CD4-positive, alpha-beta T cell treated with Interleukin-6 for 4 hours (primary cell): ENCODE measurements around the gene TAS2R5.
A peak's percentile ranks its signal among the peaks of the same experiment; 100 is the strongest.
"Not testable (repeated sequence)": the region's sequence is repeated elsewhere in the genome, so short reads cannot be mapped to it uniquely, and the experiment has no call there.

ENCODE experiments used
- DNase-seq: peaks from one replicate; pipeline ENCODE4 v3.0.0-alpha.2; 2020; ENCODE audit warnings: mixed read lengths

The TAS2R5 gene, protein sequence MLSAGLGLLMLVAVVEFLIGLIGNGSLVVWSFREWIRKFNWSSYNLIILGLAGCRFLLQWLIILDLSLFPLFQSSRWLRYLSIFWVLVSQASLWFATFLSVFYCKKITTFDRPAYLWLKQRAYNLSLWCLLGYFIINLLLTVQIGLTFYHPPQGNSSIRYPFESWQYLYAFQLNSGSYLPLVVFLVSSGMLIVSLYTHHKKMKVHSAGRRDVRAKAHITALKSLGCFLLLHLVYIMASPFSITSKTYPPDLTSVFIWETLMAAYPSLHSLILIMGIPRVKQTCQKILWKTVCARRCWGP

DNA sequence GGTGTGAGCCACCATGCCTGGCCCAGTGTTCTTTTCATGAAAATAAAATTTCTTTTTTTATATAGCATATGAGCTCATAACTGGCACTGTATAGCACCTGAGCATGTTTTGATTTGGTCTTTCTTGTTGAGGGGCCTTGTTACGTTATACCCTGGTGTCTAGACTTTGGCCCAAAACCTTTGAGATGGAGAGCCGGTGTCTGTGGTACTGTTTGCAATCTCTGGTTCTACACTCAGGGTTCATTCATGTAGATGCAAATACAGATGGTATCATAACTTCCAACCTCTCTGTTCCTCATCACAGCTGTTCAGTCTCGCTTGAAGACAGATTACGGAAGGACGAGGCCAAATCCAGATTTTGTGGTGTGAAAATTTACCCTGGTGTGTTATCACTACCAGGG lies at the start of gene TAS2R5:
Gene TAS2R5, plus strand, starts transcription at position 301 of the 400 bp plus-strand sequence. CDS start 145 bp downstream, outside the sequence.
- no peak for DNase-seq

DNA sequence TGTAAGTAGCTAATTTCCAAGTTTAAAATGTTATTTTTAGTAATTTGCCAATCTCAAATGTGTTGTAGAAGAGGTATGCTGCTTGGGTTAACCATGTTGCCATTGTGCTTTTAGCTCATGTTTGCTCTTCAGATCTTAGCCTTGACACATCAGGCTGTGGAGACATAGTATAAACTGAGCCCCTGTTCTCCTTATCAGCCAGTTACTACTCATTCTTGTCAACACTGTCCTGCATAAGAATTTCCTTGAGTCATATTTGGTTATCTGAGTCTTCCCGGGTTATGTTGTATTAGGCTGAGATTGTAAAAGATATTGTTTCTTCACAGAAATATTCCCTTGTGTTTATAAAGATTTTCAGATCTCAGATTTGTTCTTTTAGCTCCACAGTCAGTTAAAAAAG lies 47.8 kb upstream of the TAS2R5 start:
- DNase-seq: no peak

DNA sequence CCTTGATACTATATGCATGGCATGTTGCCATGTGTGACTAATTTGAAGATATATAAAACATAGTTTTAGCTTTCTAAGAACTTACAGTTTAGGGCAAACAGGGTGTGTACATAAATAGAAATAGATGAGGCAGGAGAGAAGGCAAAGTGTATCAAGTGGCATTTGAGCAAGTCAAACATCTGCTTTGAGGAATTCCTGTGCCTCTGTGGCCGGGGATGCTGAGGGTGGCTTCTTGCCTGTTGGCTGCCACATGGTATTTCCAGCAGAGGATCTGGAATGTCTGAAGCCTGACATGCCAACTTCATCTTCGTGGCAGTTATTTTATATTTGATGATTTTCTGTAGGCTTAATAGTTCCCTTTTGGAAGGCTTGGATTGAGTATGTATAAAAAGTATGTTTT lies 45.9 kb upstream of the TAS2R5 start:
- no peak for DNase-seq

DNA sequence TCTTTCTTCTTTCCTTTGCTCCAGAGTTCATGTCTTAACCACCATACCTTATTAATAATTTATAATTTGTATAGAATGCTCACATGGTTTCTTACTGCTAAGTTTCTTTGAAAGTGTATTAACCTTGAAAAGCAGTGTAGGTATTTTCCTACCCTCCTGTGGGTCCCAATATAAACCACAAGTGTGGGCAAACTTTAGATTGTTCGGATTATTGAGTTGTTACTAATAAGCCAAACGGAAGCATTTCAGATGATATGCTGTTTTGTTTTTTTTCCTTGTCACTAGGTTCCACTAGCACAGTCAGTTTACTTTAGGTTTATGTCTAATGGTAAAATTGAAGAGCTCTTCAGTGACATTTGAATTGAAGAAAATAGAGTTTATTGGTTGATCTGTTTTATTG lies 41.6 kb upstream of the TAS2R5 start:
- DNase-seq: no peak

DNA sequence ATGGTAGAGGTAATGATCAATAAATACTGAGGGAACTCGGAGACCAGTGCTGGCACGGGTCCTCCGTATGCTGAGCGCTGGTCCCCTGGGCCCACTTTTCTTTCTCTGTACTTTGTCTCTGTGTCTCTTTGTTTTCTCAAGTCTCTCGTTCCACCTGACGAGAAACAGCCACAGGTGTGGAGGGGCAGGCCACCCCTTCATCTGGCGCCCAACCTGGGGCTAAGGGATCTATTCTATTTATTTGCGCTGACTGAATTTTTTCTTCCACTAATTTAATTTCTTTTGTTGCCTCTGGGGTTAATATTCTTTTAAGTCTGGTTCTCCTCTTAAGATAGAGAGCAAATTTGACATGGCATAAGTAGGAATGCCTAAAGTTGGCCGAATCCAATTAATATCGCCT lies 38.1 kb upstream of the TAS2R5 start:
- not testable (repeated sequence) for DNase-seq

DNA sequence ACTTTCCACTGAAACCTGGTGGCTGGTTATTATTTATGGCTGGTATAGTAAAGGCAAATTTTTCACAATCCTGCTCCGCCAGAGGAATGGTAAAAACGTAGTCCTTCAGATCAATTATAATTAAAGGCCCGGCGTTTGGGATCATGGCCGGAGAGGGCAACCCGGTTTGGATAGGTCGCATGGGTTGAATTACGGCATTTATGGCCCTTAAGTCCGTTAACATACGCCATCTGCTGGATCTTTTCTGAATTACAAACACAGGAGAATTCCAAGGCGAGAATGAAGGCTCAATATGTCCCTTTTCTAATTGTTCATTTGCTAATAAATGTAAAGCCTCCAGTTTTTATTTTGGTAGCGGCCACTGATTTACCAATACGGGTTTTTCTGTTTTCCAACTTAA lies 37.4 kb upstream of the TAS2R5 start:
- DNase-seq: no peak

DNA sequence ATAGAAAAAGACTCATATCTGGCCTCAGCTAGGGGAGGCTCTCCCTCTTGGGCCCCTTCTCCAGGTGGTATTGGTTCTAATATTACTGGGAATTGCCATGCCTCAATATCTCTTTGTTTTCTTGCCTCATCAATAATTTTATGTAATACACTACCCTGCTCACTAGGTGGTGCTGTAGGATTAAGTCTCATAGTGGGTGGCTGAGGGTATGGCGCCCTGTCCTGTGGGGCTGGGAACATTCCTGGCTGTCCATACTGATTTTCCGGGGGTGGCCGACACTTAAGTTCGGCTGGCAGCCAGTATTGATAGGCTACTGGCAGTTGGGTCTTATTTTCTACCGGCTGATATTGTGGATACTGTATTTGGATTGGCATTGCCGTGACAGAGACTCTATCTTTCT lies 35.1 kb upstream of the TAS2R5 start:
- no peak for DNase-seq

DNA sequence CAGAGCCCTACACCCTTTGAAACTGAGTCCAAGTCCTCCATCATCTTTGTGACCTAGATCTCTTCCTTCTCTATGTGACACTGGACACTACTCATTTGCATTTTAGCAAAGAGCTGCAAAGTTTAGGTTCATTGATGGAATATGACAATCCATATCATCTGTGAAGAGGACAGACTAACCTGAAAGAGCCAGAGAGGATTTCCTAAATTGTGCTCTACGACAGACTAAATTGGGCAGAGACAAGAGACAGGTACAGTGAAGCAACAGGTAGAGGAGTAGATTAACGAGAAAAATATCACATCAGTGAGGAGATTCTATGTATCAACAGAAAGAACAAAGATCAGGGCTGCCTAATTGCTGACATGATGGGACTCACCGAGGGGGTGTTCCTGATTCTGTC lies 26.2 kb upstream of the TAS2R5 start, which contains the start of gene TAS2R3:
Gene TAS2R3, plus strand, starts transcription at position 301 of the 400 bp plus-strand sequence. Its CDS starts 62 bp downstream, at position 363.
- DNase-seq: no peak

DNA sequence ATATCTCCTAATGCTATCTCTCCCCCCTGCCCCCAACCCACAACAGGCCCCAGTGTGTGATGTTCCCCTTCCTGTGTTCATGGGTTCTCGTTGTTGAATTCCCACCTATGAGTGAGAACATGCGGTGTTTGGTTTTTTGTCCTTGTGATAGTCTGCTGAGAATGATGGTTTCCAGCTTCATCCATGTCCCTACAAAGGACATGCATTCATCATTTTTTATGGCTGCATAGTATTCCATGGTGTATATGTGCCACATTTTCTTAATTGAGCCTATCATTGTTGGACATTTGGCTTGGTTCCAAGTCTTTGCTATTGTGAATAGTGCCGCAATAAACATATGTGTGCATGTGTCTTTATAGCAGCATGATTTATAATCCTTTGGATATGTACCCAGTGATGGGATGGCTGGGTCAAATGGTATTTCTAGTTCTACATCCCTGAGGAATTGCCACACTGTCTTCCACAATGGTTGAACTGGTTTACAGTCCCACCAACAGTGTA lies 19.9 kb upstream of the TAS2R5 start:
- DNase-seq: not testable (repeated sequence)

DNA sequence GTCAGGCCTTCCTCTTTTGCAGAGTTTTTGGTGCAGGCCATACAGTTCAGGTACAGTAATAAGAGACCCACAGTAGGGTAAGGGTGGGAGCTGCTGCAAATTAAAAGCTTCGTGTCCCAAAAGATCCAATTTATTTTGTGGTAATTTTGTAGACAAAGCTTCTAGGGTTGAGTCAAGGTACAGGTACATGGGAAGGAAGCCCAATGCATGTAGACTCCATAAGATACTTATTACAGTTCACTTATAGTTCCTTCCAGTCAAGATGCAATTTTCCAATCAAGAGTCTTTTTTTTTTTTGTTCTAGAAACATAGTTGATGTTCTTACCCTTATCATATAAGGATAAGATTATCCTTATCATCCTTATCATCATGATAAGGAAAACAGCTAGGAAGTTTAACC lies 13.6 kb upstream of the TAS2R5 start, which contains the start of gene TAS2R4:
Gene TAS2R4, plus strand, starts transcription at position 301 of the 400 bp plus-strand sequence. CDS start 1,815 bp downstream, outside the sequence.
- no peak for DNase-seq

DNA sequence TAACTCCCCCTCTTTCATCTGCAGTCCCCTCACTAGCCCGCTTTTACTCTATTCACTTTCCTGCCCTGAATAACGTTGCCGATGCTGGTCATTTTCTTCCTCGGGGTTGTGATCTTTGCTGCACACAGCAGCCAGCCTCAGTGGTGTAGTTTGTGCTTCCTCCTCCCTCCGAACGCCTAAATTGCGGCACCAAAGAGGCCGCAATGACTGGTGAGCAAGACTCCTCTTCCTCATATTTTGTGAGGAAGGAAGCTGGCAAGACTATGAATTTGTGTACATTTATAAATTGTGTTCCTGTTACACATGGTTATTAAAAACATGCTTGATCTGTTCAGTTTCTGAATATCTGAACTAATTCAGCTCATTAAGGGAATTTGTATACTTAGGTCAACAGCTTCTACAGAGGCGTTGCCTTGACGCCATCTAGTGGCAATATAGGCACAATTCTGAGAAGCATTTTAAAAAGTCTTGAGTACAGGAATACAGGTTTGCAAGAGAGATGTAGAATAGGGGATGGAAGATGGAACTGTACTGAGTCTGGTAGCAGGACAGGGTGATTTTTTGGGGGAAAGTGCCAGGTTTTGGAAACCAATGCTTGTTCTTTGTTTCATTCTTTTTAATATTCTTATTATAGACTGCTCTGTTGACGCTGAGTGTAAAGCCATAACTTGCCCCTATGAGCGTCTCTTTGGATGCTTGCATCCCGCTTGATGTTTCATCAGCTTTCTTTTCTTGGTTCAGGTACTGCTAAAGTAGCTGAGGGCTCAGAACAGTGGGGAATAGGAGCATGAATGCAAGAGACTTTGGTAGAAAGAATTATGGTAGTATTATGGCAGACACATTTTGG lies 4.1 kb upstream of the TAS2R5 start:
- peak; percentile 23 for DNase-seq

DNA sequence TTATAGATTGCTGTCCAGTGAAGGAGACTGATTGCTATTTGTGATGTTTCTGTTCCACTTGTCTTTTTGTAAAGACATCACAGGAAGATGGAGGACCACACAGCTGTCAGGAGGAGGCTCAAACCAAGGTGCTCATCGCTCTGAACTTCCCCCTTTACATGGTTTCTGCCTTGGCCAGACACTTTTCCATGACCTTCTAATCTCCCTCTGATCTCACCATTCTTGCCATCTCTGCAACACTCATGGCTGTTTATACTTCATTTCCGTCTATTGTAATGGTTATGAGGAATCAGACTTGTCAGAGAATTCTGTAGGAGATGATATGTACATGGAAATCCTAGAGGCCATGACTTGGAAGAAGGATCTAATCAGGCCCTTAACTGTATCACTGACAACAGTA lies 1.7 kb upstream of the TAS2R5 start:
- DNase-seq: no peak

DNA sequence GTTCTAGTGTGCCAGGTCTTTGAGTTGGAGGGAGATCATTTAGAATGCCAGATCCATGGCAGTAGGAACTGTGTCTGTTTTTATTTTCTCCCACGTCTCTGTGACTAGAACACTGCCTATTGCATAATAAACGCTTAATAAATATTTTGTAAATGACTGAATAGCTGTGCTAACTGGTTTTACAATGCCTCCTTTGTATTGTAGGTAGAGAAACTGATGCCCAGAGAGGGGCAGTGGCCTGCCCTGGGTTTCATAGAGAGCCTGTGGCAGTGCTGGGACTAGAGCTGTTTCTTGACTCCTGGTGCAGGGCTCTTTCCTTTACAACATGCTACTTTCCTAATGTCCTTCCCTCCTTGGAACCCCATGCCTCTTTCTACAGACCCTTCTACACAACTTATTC lies 2.5 kb downstream of the TAS2R5 start:
- no peak for DNase-seq

DNA sequence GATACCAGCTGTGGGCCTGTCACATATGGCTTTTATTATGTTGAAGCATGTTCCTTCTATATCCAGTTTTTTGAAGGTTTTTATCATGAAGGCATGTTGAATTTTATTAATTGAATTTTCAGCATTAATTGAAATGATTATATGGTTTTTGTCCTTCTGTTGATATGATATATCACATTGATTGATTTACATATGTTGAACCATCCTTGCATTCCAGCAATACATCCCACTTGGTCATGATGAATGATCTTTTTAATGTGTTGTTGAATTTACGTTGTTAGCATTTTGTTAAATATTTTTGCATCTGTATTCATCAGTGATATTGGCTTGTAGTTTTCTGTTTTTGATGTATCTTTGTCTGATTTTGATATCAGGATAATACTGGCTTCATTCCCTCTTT lies 30.1 kb downstream of the TAS2R5 start:
- DNase-seq: no peak

DNA sequence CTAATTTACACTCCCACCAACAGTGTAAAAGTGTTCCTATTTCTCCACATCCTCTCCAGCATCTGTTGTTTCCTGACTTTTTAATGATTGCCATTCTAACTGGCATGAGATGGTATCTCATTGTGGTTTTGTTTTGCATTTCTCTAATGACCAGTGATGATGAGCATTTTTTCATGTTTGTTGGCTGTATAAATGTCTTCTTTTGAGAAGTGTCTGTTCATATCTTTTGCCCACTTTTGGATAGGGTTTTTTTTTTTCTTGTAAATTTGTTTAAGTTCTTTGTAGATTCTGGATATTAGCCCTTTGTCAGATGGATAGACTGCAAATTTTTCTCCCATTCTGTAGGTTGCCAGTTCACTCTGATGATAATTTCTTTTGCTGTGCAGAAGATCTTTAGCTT lies 32.4 kb downstream of the TAS2R5 start:
- not testable (repeated sequence) for DNase-seq

DNA sequence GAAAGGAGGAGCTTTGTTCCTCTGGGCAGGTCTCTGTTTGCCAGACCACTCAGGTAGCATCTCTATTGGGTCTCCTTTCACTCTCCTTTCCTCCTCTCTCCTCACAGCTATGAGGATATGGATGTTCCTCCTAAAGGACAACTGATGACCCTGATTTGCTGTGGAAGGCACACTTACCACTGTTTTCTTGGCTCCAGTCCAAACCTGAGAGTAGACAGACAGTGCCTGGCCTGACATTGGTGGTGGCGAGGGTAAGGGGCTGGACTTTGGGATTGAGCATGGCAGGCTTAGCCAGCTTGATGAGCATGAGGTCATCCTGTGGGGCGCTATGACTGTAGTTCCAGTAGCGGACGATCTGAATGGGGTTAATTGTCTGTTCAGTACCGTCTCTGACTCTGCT lies 47.7 kb downstream of the TAS2R5 start:
- no peak for DNase-seq

DNA sequence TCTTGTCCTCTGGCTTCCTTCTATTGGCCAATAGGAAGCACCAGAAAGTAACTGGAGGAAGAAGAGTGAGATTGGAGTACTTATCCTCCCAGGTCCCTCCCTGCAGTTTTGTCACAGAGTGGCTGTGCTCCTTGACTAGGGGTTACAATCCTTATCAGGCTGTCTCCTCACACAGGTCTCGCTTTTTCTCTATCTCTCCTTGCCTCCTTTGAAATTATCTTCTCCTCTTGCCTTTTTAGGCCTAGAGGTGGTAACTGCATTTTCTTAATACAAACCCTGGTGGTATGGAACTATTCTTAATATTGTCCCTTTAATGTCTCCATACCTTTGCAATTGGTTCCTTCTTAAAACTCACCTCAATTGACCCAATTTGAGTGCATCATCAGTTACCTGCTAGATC lies 48.6 kb downstream of the TAS2R5 start:
- DNase-seq: no peak

DNA sequence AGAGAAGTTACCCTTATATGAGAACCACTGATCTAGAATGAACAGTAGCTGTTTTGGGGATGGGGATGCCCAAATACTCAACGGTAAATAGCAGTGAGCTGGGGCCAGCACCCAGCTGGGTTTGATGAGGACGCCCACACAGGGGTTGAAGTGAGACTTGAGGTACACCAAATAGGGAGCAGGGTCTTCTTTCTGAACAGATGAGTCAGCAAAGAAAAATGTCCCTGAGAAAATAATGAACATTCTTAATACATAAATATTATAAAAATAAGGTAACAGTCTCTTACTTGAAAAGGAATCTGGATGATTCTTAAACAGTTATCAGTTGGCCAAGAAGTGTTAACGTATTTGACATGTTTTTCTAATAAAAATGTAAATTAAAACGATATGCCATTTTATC lies 49.2 kb downstream of the TAS2R5 start:
- no peak for DNase-seq

DNA sequence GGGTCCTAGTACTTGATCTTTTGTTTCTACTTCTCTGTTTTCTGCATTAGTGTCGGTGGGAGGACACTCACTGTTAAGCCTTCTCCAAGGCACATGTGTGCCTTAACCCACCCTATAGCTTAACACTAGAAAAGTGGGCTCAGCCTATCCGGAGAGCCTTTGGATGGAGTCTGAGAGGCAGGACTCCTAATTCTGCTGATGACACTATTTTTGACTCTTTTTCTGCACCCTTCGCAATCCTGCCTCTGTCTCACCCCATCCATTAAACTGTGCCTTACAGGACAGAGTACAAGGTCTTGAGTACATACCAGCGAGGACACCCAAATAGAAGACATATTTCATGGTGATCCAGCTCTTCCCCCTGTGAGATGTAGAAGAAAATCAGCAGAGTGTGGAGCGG lies 50.7 kb downstream of the TAS2R5 start:
- DNase-seq: no peak
